M059J (cell line): ENCODE results near the gene AGER. TPM values are rescaled to one million over a fixed set of nuclear protein-coding genes. Genes with fewer than 3 reads are reported as not detected.
"Not testable (repeated sequence)": the region's sequence is repeated elsewhere in the genome, so short reads cannot be mapped to it uniquely, and the experiment has no call there.

Source experiments
- DNase-seq: peaks from one replicate; pipeline ENCODE4 v3.0.0-alpha.2; 2012; ENCODE audit warnings: low read depth
- total RNA-seq: library from RNA; depleted of rRNA; stranded (reverse); fragments of >200 nt; shearing (Covaris generic); gene quantifications from 2 replicates; pipeline ENCODE4 v1.2.3, GENCODE V29; 2014; rRNA removed

AGER gene
- 0.07 and 0.15 TPM in 2 replicates for total RNA-seq

DNA sequence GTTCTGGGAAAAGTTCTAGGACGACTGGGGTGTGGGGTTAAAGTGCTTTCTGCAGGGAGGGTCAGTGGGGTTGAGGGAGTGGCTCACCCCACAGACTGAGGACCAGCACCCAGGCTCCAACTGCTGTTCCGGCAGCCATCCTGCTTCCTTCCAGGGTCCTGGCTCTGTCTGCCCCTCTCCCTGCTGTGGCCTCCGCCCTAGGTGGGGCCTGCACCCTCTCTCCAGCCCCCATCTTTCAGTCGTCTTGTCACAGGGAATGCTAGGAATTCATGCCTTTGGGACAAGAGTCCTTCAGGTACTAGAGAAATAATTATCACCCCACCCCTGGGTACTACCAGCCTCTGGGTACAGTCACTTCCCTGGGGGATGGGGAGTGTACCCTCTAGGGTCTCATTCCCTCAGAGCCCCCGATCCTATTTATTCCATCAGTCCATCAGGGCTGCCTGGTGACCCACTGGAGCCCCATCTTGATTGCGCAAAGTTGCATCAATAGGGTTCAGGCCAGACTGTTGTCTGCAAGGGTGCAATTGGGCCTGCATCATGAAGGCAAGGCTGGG is at the start of gene AGER:
Gene AGER (minus strand): TSS at position 170 of the 557 bp plus-strand sequence. CDS start 31 bp downstream, at position 139.
- no peak for DNase-seq

DNA sequence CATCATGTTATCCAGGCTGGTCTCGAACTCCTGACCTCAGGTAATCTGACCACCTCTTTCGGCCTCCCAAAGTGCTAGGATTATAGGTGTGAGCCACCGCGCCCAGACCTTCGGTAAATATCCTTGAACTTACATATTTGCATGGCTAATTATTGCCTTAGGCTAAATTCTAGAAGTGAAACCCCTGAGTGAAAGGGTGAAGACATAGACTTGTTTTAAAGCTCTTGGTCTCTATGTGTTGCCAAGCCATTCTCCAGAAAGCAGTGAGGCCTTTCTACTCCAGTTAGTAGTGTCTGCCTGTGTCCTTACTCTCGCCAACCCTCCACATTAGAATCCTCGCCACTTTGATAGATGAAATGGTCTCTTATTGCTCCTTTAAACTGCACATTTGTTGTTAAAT is 42.4 kb upstream of the AGER start:
- no peak for DNase-seq

DNA sequence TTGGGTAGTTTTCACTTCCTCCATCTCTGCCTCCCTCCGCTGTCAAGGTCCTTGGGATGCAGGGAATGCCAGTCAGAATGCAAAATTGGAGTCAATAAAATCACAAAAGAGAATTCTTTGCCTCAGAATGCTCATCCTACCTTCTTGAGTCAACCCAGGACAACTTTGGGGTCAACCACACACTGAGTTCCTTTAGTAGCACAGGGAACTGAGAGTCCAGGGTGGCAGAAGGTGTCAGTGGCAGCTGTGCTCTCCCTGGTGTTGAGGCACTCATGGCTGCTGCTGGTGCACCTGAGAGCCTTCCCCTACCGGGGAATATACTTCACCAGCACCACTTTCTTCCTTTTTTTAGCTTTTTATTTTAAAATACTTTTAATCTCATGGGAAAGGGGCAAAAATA is 40.6 kb upstream of the AGER start:
- DNase-seq: no peak

DNA sequence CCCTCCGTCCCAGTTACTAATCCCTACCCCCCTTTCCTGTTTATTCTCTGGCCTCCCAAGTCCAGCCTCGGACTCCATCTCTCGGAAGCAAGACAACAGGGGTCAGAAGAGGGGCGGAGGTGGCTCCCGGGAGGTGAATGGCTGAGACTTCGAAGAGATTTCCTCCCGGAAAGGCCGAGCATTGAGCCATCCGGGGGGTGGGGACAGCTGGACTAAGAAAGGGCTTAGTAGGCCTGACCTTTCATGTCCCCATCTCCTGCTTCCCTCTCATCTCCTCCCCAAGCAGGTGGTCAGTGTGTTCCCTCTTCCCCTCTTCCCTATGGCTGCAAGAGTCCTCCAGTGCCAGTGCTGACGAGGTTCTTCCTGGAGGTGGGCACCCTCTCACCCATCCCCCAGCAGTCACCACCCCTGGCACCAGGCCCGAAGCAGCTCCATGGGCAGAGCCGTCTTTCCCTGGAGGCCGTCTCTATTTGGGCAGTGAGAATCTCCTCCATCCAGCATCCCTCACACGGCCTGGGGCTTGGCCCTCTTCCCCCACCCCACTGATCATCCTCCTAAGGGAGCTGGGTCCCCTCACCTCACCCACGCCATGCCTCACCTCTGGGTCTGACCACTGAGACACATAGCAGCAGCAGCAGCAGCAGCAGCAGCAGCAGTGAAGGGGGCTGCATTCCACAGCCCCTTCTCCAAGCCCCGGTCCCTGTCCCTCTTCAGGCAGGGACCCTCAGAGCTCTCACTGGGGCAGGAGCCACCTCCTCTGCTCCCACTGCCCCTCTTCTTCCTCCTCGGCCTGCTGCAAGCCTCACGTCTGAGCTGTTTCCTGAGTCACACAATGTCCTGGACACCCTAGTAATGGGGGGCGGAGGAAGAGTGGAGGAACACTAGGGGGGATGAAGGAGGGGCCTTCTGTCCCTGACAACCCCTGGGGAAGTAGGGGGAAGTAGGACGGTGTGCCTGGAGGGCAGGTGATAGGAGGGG is 39.5 kb upstream of the AGER start, which contains the start of gene NOTCH4:
Gene NOTCH4 (minus strand): TSS at position 810 of the 978 bp plus-strand sequence. CDS start 139 bp downstream, at position 671.
- no peak for DNase-seq

DNA sequence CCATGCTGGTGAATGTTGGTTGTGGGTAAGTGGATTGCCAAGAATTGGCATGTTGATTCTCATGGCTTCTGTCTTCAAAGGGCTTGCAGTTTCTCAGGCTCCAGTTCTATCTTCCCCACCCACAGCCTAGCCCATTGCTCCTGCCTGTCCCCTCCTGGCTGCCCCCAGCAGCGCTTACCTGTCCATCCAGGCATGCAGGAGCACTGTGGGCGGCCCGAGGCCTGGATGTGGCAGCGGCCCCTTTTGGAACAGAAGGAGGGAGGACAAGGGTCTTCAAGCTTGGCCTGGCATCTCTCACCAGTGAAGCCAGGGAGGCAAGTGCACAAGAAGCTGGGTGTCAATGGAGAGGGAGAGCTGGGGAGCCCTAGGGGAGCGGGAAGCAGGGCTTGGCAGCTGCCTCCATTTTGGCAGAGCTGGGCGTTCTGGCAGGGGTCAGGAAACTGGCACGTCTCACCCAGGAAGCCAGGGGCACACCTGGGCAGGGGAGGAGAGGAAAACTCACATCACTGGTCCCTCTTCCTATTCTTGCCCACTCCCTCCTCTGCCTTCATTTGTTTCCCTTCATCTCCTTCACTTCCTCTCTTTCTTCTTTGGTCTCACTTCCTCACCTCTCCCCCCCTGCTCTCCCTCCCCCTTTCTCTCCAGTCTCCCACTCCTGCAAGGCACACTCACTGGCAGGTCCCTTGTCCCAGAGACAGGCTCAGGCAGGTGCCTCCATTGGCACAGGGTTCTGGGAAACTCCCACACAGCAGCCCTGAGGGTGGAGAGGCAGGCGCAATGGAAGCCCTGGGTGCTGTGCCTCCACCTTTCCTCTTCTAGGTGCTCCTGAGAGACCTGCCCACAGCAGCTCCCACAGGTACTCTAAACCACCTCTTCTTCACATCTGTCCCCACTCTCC is 38.5 kb upstream of the AGER start:
- DNase-seq: no peak

DNA sequence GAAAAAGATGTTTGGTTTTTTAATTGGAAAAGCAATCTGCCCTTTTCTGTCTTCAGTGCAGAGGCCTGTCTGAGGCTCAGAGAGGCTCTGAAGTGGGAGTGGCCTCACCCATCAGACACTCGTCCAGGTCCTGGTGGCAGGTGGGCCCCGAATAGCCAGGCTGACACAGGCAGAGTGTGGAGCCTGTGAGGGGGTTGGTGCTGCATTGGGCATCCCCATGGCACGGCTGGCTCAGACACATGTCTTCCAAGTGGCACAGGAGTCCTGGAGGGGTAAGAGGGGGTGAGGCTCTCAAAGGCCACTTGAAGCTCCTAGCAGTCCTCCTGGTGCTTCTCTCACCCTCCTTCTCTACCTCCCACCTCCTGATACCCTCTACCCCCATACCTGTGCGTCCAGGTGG is 36.0 kb upstream of the AGER start:
- DNase-seq: no peak

DNA sequence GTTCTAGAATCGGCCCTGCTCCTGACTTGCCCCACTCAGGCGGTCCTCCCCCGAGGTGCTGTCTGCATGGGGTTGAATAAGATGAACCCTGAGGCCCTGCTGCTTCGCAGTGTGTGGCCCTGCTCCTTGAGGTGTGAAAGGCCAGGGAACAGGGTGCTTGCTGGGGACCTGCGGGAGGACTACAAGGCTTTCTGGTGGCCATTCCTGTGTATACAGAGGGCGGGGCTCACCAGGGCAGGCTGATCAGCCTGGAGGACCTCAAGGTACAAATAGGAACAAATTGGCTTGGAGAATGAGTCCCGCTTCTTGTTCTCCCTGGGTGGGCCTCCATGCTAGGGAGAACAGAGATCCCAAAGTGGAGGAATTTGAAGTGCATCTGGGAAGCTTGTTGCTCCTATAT is 34.1 kb upstream of the AGER start:
- DNase-seq: no peak

DNA sequence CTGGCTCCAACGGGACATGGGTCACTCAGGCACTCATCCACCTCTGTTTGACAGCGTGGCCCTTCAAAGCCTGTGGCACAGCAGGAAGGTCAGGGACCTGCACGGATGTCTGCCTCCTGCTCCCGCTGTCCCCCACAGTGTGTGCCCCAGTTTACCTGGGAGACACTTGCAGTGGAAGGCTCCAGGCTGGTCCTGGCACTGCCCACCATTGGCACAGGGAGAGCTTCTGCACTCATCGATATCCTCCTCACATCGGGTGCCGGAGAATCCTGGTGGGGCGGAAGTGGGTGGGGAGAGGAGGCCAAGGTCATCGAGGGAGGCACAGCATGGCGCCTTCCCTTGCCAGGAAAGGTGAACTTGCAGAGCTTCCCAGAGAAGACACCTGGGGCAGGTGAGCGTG is 32.9 kb upstream of the AGER start:
- no peak for DNase-seq

DNA sequence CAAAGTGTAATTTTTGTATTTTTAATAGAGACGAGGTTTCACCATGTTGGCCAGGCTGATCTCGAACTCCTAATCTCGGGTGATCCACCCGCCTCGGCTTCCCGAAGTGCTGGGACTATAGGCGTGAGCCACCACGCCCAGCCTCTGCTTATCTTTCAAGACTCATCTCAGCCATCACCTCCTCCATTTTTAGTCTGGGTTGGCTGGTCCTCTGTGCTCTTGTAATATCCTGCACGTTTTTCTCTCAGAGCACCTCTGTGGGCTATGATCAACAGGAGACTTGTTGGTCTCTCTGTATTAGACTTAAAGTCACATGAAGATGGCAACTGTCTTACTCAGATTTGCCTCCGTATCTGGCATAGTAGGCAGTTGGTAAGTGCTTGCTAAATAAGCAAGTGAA is 32.2 kb upstream of the AGER start:
- DNase-seq: no peak

DNA sequence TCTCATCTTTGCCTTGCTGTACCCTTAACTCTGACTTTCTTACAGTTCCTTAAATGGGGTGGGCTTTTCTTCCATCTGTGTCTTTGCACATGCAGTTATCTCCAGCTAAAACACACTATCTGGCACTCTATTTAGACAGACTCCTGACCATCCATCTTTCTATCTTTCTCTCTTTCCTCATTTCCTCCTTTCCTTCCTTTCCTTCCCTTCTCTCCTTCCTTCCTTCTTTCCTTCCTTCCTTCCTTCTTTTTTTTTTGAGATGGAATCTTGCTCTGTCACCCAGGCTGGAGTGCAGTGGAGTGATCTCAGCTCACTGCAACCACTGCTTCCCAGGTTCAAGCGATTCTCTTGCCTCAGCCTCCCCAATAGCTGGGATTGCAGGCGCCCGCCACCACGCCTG is 31.6 kb upstream of the AGER start:
- DNase-seq: no peak

DNA sequence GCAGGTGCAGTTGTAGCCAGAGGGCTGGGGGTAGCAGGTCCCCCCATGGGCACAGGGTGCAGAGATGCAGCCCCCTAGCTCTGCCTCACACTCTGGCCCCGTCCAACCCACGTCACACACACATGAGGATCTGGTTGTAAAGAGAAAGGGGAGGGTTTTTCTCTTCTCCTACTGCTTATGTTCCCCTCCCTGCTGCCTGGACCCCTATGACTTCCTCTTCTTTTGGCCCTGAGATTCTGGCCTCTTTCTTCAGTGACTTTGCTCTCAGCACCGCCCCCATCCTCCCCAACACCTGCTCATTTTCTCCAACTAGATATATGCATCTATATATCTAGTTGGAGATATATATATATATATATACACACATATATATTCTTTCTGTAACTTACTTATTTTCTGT is 30.1 kb upstream of the AGER start:
- DNase-seq: no peak

DNA sequence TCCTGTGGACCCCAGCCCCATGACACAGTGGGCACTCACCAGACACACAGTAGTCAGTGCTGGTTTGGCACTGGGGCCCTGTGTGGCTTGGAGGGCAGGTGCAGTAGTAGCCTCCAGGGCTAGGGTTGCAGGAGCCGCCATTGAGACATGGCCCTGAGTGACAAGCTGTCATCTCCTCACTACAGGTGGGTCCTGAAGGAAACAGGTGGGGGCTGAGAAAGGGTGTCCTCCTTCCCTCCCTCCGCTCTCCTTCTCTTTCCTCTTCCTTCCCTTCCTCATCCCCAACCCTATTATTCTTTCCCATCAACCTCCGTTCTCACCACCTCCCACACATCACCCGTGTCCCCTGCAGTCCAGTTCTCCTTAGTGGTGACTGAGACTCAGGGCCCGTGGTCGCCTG is 29.6 kb upstream of the AGER start:
- DNase-seq: no peak

DNA sequence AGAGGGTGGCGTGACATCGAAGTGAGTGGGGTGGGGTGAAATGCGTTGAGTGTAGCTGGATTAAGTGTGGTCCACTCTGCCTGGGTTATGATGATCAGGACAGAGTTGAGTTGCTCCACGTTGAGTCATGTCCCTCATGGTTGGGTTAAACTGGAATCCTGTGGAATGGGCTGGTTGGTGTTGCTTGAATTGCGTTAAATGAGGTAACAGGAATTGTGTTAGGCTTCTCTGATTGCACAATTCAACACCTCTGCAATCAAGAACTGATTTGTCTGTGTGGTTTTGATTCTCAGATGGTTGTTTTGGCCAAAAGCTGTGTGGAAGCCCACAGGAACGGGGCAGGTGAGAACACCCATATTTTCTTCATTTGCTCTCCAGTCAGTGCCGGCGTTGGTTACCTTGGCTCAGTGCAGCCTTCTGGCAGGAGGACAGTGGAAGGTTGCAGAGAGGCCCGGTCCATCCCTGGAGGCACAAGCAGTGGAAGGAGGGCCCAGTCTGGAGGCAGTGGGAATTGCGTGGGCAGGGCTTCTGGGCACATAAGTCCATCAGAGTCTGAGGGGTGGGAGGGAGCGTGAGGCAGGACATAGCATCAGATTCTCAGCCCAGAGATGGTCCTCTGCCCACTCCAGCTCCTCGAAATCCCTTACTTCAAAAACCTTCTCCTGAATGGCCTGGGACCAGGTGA is 28.2 kb upstream of the AGER start:
- DNase-seq: no peak

DNA sequence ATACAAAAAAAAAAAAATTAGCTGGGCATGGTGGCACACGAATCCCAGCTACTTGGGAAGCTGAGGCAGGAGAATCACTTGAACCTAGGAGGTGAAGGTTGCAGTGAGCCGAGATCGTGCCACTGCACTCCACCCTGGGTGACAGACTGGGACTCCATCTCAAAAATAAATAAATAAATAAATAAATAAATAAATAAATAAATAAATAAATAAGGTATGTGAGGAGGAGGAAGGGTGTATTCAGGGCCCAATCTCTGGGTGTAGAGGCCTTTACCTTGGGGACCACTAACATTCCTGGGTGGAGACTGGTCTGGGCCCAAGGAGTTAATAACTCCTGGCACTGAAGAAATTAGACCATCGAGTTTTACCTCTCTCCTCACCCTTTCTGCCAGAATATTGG is 27.4 kb upstream of the AGER start:
- not testable (repeated sequence) for DNase-seq

DNA sequence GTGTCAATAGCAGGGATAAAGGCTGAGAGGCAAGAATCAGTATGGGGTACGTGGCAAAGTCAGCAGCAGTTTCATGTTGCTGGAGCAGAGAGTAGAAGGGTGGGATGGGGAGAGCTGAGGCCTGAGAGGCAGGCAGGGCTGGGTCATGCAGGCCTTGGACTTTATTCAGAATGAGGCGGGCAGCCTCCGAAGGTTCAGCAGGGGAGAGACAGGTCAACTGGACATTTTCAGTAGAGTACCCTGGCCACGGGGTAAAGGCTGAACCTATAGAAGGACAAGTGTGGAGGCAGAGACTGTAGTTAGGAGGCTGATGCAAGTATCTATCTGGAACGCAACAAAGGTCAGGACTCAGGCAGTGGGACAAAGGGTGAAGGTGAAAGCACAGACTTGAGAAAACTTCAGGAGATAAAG is 26.1 kb upstream of the AGER start:
- no peak for DNase-seq

DNA sequence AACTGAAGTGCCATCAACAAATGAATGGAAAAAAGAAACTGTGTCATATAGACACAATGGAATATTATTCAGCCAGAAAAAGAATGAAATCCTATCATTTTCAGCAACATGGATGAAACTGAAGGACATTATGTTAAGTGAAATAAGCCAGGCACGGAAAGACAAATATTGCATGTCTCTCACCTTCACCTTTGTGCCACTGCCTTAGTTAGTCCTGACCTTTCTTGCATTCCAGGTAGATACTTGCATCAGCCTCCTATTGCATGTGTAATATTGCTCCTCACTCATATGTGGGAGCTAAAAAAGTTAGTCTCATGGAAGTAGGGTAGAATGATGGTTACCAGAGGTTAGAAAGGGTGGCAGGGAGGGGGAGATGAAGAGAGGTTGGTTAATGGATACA is 24.9 kb upstream of the AGER start:
- DNase-seq: no peak

DNA sequence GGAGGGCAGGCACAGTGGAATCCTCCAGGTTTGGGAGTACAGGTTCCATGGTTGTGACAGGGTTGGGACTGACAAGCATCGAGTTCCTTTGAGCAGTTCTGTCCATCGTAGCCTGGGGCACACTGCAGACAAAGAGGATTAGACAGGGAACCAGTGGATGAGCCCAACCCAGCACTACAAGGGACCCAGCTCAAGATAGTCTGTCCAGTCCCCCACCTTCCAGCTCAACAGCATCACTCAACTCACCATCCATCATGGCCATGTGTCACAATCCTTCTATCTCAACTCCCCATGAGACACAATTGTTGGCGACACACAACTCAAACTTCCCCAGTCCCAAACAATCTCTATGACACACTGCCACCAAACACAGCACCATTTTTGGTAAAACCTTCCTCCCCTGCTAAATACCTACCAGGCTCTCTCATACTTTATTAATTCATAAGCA is 20.2 kb upstream of the AGER start:
- no peak for DNase-seq

DNA sequence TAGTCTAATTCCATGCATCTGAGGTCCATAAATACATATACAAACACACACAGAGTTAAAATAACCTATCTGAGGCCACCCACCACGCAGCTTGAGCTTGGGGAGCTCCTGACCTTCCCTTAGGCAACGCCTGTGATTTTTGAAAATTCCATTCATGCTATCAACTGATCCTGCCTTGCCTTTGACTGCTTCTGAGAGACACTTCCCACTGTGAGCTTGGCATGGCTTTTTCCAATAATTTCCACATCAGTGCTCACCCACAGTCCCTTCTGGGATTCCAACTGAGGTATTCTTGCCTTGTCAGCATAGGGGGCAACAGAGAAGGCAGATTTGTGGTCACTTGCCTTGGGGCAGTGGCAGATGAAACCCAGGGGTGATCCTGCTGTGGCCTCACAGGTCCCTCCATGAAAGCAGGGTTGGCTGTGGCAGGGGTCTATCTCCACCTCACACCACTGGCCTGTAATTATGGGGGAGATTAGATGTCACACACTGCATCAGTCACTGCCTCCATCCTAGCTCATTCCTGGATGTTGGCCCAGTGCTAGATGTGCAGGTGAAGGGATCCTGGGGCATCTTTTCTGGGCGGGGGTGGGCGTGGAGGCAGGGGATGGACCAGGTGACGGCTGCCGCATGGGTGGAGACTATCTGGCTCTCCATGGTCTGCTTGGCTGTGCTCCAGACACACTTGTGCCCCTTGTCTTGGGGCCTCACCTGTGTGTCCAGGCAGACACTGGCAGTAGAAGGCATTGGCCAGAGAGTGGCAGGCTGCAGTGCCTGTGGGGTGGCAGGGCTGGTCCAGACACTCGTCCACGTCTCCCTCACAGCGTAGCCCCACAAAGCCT is 19.6 kb upstream of the AGER start:
- DNase-seq: no peak

DNA sequence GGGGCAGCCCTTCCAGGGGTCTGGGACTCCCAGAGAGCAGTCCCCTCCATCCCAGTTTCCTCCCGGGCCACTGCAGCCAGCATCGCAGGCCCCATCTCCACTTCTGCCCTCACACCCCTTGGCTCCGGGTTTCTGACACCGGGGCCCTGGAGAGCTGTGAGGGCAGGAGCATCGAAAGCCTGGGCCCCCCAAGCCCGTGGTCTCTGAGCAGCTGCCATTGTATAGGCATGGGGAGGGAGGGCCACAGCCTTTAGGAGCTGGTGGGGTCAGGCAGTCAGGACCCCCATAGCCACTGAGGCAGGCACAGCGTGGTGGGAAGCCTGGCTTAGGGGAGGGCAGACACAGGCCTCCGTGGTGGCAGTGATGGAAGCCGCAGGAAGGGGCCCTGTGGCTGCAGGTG is 18.1 kb upstream of the AGER start:
- DNase-seq: no peak

DNA sequence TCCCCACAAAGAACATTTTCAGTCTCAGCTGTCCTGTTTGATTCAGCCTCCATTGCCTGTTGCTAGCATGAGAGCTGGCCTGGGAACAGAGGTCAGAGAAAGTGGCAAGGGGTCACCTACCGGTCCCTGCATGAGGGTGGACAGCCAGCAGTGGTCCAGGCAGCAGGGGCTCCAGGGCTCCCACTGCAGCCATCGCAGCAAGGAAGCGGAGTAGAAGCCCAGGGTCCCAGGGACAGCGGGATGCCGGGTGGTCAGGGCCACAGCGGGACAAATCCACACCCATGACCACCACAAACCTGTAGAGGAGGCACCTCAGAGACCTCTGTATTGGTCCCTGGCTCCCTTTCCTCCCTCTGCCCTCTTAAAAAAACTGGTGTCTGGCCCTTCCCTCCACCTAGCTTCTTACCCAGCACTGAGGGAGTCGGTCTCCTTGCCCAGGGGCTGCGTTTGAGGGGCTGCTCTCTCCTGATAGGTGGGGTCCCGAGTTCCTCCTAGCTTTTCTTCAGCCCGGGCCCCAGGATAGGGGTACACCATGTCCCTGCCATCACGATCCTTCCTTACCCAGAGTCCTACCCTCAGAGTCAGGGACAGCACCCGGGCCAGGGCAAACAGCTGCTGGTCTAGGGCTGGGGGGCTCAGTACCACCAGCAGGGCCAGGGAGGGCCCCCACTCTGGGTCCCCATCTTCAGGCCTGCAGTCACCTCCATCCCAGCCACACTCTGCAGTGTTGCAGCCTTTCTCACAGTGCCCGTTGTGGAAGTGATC is 16.8 kb upstream of the AGER start:
- no peak for DNase-seq
